RPMI7951 (cell line): ENCODE data around the gene SPINK1. TPM values are rescaled to one million over a fixed set of nuclear protein-coding genes. Genes with fewer than 3 reads are reported as not detected.

Experiments
- total RNA-seq: library from RNA; depleted of rRNA; stranded (reverse); fragments of >200 nt; shearing (Covaris generic); gene quantifications from 2 replicates; pipeline ENCODE4 v1.2.3, GENCODE V29; 2014; rRNA removed

Gene SPINK1
- total RNA-seq, 1 experiment from 2014 or later: not detected

Other genes starting within 250 kb of the SPINK1 start
- gene JAKMIP2, start 48.9 kb downstream of the SPINK1 start, total RNA-seq: under 0.01 TPM in 1 of 2 replicates, not detected in the other
- gene SCGB3A2, start 47.0 kb upstream of the SPINK1 start, total RNA-seq: not detected in 2 replicates
- 0.36 and 1.5 TPM in 2 replicates for gene C5orf46, start 74.9 kb upstream of the SPINK1 start, total RNA-seq
- not detected in 2 replicates for gene SPINK5, start 232.3 kb upstream of the SPINK1 start, total RNA-seq